HUDEP-2 (cell line): ENCODE measurements around the gene QSOX1.
"Not testable (repeated sequence)": the region's sequence is repeated elsewhere in the genome, so short reads cannot be mapped to it uniquely, and the experiment has no call there.

Experiments
- DNase-seq, 76 experiments: peaks; one replicate each; lab custom pipeline; 2025; ENCODE audit not compliant: unreplicated experiment in 76 of 76; lab: John Stamatoyannopoulos, UW

Gene QSOX1

DNA sequence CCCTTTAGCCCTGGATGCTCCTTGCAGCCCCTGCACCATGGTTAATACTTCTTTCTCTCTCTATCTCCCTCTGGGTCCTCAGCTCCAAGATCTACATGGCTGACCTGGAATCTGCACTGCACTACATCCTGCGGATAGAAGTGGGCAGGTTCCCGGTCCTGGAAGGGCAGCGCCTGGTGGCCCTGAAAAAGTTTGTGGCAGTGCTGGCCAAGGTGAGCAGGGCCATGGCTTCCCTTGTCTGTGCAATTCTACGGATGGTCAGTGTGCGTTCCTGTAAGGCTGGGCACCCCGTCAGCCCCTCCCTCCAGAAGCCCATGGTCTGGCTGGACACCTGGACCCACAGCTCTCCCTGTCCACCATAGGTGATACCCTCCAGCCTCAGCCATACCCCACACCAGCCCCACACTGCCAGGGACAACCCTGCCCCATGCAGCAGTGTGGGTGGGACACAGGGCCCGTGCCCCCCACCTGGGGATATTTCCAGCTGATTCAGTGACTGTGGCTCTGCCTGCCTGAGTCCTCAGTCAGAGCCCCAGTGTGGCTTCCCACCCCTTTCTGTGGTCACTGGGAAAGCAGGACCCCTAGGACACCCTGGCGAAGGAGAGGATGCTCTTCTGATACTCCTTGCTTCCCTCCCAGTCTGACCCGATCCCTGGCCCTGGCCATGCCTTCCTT, 31.4 kb downstream of the QSOX1 start:
- DNase-seq: no peak

DNA sequence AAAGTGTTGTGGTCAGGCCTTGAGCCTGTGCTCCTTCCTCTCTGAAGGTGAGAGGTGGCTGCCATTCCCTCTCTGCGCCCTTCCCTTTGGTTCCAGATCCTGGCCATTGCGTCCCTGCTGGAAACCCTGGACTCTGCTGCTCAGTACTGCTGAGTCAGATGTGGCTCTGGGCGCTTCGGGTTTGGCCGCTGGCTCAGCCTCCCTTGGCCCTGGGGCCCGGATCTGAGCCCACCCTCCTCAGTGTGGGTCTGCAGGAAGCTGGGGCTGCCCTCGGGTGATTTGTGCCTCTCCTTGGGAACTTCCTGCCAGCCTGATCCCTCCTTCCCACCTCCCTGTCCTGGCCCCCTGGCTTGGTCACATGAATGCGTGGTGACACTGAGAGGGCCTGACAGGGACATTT, 32.2 kb downstream of the QSOX1 start:
- DNase-seq: no peak

DNA sequence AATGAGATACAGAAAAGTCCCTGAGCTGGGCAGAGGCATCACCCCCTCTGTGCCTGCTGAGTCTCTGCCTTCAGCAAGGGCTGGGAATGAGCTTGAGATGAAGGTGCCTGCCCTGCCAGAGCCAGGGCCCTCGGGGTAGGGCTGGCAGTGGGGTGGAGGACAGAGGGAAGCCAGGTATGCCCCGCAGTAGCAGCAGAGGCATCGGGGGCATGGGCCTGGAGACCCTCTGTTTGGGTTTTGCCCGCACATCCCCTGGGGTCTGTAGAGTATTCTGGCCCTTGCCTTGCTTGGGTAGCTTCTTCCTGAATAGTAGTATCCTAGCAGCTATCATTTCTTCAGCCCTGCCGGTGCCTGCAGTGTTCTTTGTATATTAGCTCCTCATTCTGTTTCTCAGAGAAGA, 33.0 kb downstream of the QSOX1 start:
- no peak for DNase-seq

DNA sequence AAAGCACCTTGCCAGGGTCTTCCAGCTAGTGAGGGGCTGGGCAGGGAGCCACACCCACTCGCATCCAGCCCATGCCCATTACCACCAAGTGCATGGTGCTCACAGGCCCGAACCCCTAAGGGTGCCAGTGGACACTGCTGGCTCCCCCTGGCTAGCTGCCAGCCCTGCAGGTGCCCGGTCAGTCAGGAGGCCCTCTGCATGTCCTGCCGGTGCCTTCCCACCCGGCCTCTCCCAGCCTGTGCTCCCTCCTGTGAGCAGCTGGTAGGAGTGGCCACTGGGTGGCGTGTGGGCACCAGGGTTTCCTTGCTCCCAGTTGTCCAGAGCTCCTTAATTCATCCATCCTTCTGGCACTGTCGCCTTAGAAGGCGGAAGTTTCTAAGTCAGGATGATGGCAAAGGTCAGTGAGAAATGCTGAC, 33.4 kb downstream of the QSOX1 start:
- peak in 41 of 76 experiments; percentile 3 to 48 (median 25) for DNase-seq

DNA sequence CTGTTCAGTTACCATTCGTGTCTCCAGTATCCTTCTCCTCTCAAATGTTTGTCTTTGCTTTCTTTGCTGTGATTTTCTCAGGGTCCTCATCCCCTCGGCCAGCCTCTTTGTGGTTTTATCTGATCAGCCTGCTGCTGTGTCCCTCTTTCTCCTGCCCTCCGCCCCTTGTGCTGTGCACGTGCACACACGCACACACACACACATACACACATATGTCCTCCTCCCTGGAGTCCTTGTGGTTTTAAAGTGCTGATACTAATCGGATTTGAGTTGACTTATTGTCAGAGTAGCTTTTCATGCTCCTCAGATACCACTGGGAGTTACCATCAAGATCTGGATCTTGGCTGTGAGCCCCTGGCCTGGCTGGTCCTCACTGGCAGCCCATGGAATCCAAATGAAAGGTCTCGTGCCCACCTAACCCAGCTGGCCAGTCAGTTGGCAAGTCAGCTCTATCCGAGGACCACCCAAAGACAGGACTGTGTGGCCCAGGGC, 34.1 kb downstream of the QSOX1 start:
- peak in 43 of 76 experiments; percentile 5 to 69 (median 28) for DNase-seq

DNA sequence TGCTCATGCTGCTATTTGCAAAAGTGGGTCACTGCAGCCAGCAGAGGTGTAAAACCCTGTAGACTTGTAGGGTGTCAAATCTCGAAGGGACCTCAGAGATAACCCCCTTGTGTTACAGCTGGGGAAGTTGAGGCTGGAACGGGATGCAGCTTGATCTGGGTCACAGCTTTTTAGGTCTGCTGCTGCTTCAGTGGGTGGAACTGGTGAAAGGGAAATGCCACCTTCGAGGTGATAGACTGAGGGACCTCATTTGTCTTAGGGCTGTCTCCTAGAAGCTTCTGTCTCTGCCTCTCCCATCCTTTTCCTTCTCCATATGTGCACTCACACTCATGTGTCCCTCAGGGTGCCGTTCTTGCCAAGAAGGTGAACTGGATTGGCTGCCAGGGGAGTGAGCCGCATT, 35.4 kb downstream of the QSOX1 start:
- no peak for DNase-seq

DNA sequence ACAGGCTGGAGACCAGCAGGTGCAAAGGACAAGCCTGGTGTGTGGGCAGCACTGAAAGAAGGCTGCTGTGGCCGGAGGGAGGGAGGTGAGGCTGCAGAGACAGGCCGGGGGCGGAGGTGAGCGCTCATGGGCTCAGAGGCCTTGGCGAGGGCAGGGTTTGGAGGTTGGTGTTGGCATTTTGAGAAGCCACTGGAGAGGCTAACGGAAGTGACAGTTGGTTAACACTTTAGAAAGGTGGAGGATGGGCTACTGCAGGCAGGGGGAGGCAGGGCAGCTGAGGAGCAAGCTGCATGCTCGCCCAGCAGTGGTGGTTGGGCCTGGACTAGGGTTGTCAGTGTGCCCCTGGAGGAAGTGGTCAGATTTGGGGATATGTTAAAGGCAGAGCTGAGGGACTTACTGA, 37.5 kb downstream of the QSOX1 start:
- DNase-seq: no peak

DNA sequence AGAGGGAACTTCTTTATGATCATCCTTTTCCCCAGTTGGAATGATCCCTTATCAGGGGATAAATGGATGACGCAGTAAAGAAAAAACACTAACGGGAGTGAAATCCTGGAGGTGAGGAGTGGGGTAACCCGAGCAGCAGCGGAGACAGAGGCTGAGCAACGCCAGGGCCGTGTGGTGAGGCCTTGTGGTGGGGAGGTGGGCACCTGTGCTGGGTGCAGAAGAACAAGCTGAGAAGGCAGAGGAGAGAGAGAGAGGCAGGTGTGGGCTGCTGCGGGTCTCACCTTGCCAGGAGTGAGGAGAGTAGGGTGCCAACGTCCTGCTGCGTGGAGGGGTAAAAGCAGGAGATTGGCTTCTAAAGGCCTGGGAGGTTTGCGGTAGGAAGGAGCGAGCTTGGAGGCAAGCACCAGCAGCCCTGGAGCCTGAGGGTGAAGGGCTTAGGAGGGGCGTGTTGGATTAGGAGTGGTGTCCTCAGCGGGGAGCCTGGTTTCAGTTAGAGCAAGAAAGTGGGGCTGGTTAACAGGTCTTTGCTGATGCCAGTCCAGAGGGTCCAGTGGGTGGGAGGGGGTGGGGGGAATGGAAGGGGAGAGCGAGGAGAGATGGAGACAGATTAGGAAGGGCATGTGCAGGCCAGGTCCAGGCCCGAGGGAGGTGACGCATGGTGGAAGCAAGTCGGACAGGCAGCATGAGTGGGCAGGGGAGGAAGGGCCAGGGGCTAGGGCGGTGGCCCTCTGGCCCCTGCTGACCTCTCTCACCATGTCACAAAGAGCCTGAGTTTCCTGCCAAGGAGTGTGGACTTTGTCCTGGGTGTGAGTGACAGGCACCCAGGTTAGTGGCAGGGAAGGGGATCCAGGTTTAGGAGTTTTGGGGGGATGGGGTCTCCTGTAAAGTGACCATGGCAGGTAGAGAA, 38.7 kb downstream of the QSOX1 start:
- no peak for DNase-seq

DNA sequence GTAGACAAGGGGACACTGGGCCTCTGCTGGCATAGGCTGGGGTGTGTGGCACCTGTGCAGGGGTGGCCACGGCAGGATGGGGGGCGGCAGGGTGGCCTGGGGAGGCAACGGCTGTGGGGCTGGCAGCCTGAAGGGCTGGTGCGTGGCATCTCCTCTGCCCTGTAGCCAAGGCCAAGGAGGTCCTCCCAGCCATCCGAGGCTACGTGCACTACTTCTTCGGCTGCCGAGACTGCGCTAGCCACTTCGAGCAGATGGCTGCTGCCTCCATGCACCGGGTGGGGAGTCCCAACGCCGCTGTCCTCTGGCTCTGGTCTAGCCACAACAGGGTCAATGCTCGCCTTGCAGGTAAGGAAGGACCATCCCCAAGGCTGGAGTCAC, 39.4 kb downstream of the QSOX1 start:
- DNase-seq: no peak

DNA sequence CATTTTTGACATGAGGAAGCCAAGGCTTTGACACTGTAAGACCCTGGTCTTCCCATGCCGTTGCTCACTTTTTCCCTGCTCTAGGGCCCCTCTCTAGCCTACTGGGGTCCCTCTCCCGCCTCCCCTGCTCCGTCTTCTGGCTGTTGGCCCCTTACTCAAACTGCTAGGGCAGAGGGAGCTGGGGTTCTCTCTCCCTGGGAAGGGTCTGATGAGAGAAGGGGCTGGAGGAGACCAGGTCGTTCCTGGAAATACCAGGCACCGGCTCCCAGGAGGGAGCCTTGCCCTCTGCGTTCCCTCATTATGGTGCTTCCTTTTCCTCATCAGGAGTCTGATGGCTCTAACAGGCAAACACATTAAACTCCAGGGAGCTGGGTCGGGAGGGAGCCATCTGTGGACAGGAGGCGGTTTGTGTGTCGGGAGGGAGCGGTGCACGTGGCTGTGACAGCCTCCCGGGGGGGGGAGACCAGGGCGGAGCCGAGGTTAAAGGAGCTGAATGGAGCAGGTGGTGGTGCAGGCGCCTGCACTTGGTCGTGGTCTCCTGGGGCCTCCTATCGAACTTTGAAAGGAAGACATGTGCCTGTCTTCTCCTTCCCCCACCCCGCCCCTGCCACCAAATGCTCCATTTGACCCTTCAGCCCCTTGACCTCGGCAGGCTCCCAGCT, 40.0 kb downstream of the QSOX1 start:
- peak in 1 of 76 experiments; percentile 2 for DNase-seq

DNA sequence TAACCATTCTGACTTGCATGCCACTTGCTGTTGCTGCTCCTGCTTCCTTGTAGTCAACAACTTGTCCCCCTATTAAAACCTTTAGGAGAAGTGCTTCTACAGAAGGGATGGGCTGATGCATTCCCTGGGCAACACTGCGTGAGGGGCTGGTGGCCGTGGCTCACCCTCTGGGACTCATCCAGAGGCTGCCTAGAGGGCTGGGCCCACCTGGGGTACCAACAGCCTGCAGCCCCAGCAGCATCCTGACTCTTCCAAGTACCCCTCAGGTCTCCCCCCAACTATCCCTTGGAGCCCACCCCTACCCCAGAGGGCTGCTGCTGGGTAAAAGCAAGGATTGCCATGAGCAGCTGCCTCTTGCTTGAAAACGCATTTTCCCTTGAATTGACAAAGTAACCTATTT, 40.7 kb downstream of the QSOX1 start:
- no peak for DNase-seq

DNA sequence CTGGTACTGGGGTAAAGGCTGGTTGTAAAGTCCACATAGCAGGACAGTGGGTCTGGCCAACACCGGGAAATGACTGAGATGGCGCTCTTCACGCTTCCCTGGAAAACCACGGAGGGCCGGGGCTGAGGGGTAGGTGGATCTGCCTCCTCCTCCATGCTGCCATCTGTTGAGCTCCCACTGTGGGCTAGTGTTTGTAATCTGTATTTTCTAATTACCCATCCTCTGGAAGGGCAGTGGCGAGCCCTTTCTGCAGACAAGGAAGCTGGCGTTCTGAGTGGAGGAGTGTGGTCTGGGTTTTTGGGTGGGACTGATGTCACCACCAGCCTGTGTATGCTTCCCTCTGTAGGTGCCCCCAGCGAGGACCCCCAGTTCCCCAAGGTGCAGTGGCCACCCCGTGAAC, 41.2 kb downstream of the QSOX1 start:
- no peak for DNase-seq

DNA sequence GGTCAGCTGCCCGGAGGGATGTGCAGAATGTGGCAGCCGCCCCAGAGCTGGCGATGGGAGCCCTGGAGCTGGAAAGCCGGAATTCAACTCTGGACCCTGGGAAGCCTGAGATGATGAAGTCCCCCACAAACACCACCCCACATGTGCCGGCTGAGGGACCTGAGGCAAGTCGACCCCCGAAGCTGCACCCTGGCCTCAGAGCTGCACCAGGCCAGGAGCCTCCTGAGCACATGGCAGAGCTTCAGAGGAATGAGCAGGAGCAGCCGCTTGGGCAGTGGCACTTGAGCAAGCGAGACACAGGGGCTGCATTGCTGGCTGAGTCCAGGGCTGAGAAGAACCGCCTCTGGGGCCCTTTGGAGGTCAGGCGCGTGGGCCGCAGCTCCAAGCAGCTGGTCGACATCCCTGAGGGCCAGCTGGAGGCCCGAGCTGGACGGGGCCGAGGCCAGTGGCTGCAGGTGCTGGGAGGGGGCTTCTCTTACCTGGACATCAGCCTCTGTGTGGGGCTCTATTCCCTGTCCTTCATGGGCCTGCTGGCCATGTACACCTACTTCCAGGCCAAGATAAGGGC, 41.9 kb downstream of the QSOX1 start:
- no peak for DNase-seq

DNA sequence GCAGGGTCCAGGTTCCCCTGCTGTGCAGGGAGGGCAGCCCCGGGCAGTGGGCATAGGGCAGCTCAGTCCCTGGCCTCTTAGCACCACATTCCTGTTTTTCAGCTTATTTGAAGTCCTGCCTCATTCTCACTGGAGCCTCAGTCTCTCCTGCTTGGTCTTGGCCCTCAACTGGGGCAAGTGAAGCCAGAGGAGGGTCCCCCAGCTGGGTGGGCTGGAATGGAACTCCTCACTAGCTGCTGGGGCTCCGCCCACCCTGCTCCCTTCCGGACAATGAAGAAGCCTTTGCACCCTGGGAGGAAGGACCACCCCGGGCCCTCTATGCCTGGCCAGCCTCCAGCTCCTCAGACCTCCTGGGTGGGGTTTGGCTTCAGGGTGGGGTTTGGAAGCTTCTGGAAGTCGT, 42.6 kb downstream of the QSOX1 start:
- DNase-seq: no peak

DNA sequence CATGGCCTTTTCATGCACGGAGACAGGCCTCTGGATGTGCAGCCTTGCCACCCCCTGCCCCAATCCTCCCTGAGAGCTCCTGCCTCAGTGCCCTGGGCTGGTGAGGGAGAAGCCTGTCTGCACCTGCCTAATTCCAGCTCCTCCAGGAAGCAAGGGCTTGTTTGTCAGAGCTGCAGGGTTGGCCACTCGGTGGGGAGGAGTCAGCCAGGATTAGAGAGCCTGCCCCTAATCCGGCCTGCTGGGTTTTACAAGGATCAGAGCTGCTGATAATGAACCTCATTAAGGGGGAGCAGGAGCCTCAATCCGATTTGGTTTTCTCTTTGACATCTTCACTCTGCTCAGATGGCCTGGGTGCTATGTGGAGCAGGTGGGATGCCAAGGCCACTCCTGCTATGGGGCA, 43.5 kb downstream of the QSOX1 start:
- DNase-seq: no peak

DNA sequence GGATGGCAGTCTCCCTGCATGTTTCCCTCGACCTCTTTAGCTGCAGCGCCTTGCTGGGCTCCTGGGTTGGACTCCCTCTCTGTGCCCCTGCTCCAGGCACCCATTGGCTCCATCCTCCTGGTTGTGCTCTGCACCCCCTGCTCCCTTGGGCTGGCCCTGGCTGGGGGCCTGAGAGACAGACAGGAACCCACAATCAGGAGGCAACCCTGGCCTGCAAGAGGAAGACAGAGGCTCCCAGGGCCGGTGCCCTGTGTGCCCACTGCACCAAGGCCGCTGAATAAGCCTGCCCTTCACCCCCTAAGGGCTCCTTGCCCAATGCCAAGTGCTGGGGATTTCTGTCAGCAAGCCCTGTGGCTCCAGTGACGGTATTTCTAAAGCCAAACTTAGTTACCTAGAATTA, 43.9 kb downstream of the QSOX1 start:
- no peak for DNase-seq

DNA sequence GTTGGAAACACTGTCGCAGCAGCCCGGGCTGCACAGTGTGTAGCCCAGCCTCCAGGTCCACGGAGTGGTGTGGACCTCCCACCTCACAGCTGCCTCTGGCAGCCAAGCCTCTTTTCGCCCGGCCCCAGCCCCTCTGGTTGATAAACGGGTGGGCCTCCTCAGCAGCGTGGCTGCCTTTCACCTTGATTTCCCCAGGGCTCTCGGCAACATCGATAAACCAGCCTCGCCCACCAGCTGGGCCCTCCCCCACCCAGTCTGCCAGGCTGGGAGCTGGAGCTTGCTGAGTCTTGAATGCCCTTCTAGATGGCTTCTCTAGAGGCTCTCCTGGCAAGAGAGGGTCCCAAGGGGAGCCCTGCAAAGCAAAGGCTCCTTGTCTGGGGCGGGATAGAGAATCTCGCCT, 44.3 kb downstream of the QSOX1 start:
- DNase-seq: no peak

DNA sequence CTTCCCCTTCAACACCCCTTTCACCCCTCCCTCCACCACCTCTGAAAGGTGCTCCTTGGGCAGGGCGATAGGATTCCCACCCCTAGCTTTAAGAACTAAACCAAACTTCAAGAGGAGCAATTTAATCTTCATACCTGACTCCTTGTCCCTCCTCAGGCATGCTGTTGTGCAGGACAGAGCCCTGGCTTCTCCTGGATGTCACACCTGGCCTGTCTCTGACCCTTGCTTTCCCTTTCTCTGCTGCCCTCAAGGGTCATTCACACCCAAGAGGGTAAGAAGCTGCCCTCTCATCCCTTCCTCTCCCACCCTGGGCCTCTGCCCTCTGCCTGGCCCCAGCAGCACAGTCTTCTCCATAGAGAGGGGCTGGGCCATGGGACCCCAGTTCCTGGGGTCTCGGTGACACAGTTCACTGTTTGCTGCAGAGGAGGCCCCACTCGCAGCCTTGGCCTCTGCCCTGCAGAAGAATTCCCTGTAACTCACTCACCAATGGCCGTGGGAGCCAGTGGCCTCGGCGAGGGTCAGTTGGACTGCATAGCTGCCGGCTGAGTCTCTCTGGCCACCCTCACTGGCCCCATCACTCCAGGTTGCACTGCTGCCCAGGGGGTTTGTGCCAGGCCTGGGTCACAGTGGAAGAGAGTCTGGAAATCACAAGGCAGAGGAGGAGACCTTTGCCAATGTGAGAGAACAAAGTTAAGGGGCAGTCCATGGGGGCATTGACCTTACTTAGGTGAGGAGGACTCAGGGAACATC, 47.0 kb downstream of the QSOX1 start:
- no peak for DNase-seq

DNA sequence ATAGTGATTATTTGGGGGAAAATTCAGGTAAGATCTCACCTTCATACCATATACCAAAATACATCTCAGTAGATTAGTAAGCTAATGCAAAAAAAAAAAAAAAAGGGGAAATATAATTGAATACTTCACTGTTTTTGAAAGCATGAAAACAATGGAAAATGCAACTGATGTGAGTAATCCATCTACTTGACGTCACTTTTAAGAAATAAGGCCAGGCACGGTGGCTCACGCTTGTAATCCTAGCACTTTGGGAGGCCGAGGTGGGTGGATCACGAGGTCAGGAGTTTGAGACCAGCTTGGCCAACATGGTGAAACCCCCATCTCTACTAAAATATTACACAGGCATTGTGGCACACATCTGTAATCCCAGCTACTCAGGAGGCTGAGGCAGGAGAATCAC, 47.9 kb downstream of the QSOX1 start:
- DNase-seq: not testable (repeated sequence)

DNA sequence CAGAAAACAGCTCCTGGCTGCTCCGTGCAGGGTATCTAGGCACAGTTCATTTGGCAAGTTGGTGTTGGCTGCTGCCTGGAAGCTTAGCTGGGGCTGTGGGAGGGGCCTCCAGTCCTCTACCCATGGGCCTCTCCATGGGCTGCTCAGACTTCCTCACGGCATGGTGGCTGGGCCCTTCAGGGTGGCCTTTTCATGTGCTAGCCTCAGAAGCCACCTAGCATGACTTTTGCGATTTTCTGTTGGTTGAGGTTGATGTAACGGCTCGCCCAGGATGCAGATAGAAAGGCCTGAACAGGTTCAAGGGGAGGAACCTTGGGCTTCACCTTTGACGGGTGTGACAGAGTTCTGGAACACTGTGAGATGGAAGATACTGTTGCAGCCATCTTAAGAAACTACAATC, 49.6 kb downstream of the QSOX1 start:
- DNase-seq: no peak
